Peyer's patch (tissue), 4 donors: ENCODE results near the gene RPS15. TPM values are rescaled to one million over a fixed set of nuclear protein-coding genes. Genes with fewer than 3 reads are reported as not detected.

Experiments used
- DNase-seq, 3 donors: peaks; one replicate each; pipeline ENCODE4 v3.0.0-alpha.2; 2017 to 2019
- H3K27ac ChIP-seq, 4 donors: fragments of 200-600 bp; sonication (generic); one replicate each; pipeline ENCODE4 v1.5.1; 2016 to 2019
- H3K27me3 ChIP-seq, 2 donors: fragments of 200-600 bp; sonication (generic); one replicate each; pipeline ENCODE4 v1.5.1; 2019
- H3K36me3 ChIP-seq, 3 donors: fragments of 200-600 bp; sonication (generic); one replicate each; pipeline ENCODE4 v1.5.1; 2016 to 2019
- H3K4me1 ChIP-seq, 4 donors: fragments of 200-600 bp; sonication (generic); one replicate each; pipeline ENCODE4 v1.5.1; 2016 to 2019
- H3K4me3 ChIP-seq, 4 donors: fragments of 200-600 bp; sonication (generic); 1 replicate in 3 of 4; 2 replicates in 1 of 4; pipeline ENCODE4 v1.5.1; 2016 to 2019; ENCODE audit warnings: mild to moderate bottlenecking in 1 of 4
- H3K9me3 ChIP-seq, 4 donors: fragments of 200-600 bp; sonication (generic); one replicate each; pipeline ENCODE4 v1.5.1; 2016 to 2019; ENCODE audit warnings: mild to moderate bottlenecking in 1 of 4
- POLR2A ChIP-seq, 2 donors: fragments of 450-650 bp; IDR thresholded peaks; one replicate each; pipeline ENCODE4 v1.5.1; 2017; ENCODE audit warnings: antibody characterized with exemption in 2 of 2, mild to moderate bottlenecking in 2 of 2, moderate library complexity in 2 of 2
- total RNA-seq, 4 donors: library from RNA; depleted of rRNA; stranded (reverse); fragments of >200 nt; gene quantifications; one replicate each; pipeline ENCODE4 v1.1.0, GENCODE V29; 2016
- TF ChIP-seq, protein P1 (sequence below), 6 experiments: fragments of 450-650 bp in 4 of 6; fragments of 200-600 bp in 2 of 6; sonication (generic) in 1 of 6; IDR thresholded peaks; one replicate each; pipeline ENCODE4 v1.5.1; 2017 to 2019; ENCODE audit warnings: antibody characterized with exemption in 6 of 6, mild to moderate bottlenecking in 3 of 6, moderate library complexity in 1 of 6

RPS15 gene
- total RNA-seq, 4 donors from 2014 or later = 1,044 to 1,915 (median 1,354) TPM

- no peak for DNase-seq
- Histone ChIP-seq H3K27ac (no peak overlapping the region), H3K4me1 (peaks cover 4 to 38% (median 8%) of the 10 kb centered on the region in 4 donors), H3K36me3 (peaks cover 0 to 39% (median 0%) of the 10 kb centered on the region in 3 donors), H3K9me3 (no peaks in the 10 kb centered on the region), H3K4me3 (no peak overlapping the region), H3K27me3 (no peaks in the 10 kb centered on the region)
- TF ChIP-seq, protein P1, sequence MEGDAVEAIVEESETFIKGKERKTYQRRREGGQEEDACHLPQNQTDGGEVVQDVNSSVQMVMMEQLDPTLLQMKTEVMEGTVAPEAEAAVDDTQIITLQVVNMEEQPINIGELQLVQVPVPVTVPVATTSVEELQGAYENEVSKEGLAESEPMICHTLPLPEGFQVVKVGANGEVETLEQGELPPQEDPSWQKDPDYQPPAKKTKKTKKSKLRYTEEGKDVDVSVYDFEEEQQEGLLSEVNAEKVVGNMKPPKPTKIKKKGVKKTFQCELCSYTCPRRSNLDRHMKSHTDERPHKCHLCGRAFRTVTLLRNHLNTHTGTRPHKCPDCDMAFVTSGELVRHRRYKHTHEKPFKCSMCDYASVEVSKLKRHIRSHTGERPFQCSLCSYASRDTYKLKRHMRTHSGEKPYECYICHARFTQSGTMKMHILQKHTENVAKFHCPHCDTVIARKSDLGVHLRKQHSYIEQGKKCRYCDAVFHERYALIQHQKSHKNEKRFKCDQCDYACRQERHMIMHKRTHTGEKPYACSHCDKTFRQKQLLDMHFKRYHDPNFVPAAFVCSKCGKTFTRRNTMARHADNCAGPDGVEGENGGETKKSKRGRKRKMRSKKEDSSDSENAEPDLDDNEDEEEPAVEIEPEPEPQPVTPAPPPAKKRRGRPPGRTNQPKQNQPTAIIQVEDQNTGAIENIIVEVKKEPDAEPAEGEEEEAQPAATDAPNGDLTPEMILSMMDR (IDR thresholded peaks at IDR 0.05) = no peak
- TF ChIP-seq POLR2A (IDR thresholded peaks at IDR 0.05) = no peak
Measured at GRCh38 chr19:1396019-1396767, 42.0 kb upstream of the RPS15 start.

- H3K4me3 ChIP-seq = no peak overlapping the region
- no peaks in the 10 kb centered on the region for H3K27me3 ChIP-seq
- peaks cover 4 to 46% (median 11%) of the 10 kb centered on the region in 4 donors for H3K4me1 ChIP-seq
- peaks cover 0 to 30% (median 0%) of the 10 kb centered on the region in 3 donors for H3K36me3 ChIP-seq
- no peak overlapping the region for H3K27ac ChIP-seq
- DNase-seq = no peak
- no peaks in the 10 kb centered on the region for H3K9me3 ChIP-seq
- TF ChIP-seq, protein P1 (IDR thresholded peaks at IDR 0.05) = peak in 2 of 6 experiments; percentile 8 to 22
- no peak for TF ChIP-seq POLR2A (IDR thresholded peaks at IDR 0.05)
Measured at GRCh38 chr19:1396768-1397679, 41.2 kb upstream of the RPS15 start.

DNA sequence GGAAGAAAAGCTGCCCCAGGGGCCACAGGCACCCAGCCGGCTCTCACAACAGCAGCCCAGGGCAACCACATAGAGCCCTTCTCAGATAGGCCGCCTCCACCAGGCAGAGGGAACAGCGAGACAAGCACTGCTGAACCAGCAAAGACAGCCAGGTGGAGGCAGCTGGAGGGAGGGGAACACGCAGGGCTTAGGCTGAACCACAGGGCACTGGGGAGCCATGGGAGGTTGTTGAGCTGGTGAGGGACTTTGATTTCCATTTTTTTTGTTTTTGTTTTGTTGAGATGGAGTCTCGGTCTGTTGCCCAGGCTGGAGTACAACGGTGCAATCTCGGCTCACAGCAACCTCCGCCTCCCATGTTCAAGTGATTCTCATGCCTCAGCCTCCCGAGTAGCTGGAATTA is 40.4 kb upstream of the RPS15 start:
- H3K27ac ChIP-seq = no peak overlapping the region
- no peak overlapping the region for H3K4me3 ChIP-seq
- no peak for TF ChIP-seq POLR2A (IDR thresholded peaks at IDR 0.05)
- TF ChIP-seq, protein P1 (IDR thresholded peaks at IDR 0.05) = no peak
- H3K27me3 ChIP-seq = peaks cover 0 to 6% of the 10 kb centered on the region in 2 donors
- H3K36me3 ChIP-seq = peaks cover 0 to 22% (median 0%) of the 10 kb centered on the region in 3 donors
- H3K9me3 ChIP-seq = no peaks in the 10 kb centered on the region
- H3K4me1 ChIP-seq = peaks cover 4 to 52% (median 11%) of the 10 kb centered on the region in 4 donors
- DNase-seq = no peak

DNA sequence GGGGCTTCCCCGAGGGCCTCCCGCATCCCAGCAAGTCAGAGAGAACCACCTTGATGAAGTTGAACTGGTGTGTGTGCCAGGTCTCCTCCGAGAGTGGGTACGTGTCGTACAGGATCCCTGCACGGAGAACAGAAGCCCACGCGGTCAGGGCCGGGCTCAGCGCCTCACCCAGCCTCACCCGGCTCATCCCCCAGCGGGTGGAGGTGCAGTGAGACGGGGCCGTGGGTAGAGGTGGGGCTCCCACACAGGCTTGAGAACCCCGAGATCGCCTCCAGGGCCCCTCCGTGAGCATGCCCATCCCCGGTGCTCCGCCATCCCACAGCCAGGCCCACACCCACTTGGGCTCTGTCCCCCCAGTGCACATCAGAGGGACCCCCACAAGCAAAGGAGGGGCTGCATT is 39.1 kb upstream of the RPS15 start:
- TF ChIP-seq, protein P1 (IDR thresholded peaks at IDR 0.05) = no peak
- TF ChIP-seq POLR2A (IDR thresholded peaks at IDR 0.05) = no peak
- peaks cover 4 to 52% (median 11%) of the 10 kb centered on the region in 4 donors for H3K4me1 ChIP-seq
- no peak overlapping the region for H3K4me3 ChIP-seq
- H3K36me3 ChIP-seq = peaks cover 0 to 10% (median 0%) of the 10 kb centered on the region in 3 donors
- no peaks in the 10 kb centered on the region for H3K9me3 ChIP-seq
- peaks cover 0 to 6% of the 10 kb centered on the region in 2 donors for H3K27me3 ChIP-seq
- no peak overlapping the region for H3K27ac ChIP-seq
- DNase-seq = no peak

DNA sequence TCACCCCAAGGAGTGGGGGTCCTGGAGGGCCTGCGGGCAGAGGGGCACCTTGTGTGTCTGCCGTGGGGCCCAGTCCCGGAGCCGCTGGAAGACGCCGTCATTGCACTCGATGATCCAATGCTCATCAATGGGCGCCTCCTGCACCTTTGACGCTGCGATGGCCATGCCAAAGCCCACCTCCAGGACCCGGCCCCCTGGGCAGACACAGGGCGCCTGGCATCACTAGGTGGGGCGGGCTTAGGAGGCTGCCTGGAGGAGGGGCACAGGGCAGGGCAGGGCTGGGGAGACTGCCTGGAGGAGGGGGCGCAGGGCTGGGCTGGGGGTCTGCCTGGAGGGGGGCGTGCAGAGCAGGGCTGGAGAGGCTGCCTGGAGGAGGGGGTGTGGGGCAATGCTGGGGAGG is 38.5 kb upstream of the RPS15 start:
- no peak for DNase-seq
- TF ChIP-seq, protein P1 (IDR thresholded peaks at IDR 0.05) = no peak
- no peak for TF ChIP-seq POLR2A (IDR thresholded peaks at IDR 0.05)

More for the DNA sequence above, 38.5 kb upstream of the RPS15 start:
- H3K9me3 ChIP-seq = no peaks in the 10 kb centered on the region
- H3K27me3 ChIP-seq = peaks cover 0 to 6% of the 10 kb centered on the region in 2 donors
- no peak overlapping the region for H3K27ac ChIP-seq
- H3K4me3 ChIP-seq = no peak overlapping the region
- peaks cover 4 to 52% (median 11%) of the 10 kb centered on the region in 4 donors for H3K4me1 ChIP-seq
- peaks cover 0 to 3% (median 0%) of the 10 kb centered on the region in 3 donors for H3K36me3 ChIP-seq
